ENCODE data around the gene ATP1A2.
A peak's percentile ranks its signal among the peaks of the same experiment; 100 is the strongest.

Gene ATP1A2

GRCh38 chr1:160085686-160086455 lies 29.7 kb upstream of the ATP1A2 start:
- H3K27me3 ChIP-seq (ENCODE audit: control insufficient read depth in 1 of 2, insufficient read depth in 2 of 2, low read length in 2 of 2): peaks cover 25 to 26% of the 10 kb centered on the region in 2 donors
- peaks cover 0 to 19% of the 10 kb centered on the region in 2 donors for H3K36me3 ChIP-seq (ENCODE audit: control insufficient read depth in 1 of 2, insufficient read depth in 2 of 2, low read length in 2 of 2)
- H3K9me3 ChIP-seq (ENCODE audit: control insufficient read depth in 1 of 2, low read length in 2 of 2): no peaks in the 10 kb centered on the region
- H3K27ac ChIP-seq (ENCODE audit: low read depth, low read length): no peak overlapping the region
- peaks cover 0 to 5% of the 10 kb centered on the region in 2 donors for H3K4me1 ChIP-seq (ENCODE audit: control insufficient read depth in 1 of 2, insufficient read depth in 2 of 2, low read length in 2 of 2)
- no peak overlapping the region for H3K9ac ChIP-seq (ENCODE audit: low read depth in 1 of 2, low read length in 2 of 2)
- H3K4me3 ChIP-seq (ENCODE audit: low read depth in 1 of 2, low read length in 2 of 2): no peak overlapping the region

GRCh38 chr1:160086456-160086892 lies 29.1 kb upstream of the ATP1A2 start:
- H3K4me1 ChIP-seq (ENCODE audit: control insufficient read depth in 1 of 2, insufficient read depth in 2 of 2, low read length in 2 of 2): peaks cover 0 to 5% of the 10 kb centered on the region in 2 donors
- no peaks in the 10 kb centered on the region for H3K9me3 ChIP-seq (ENCODE audit: control insufficient read depth in 1 of 2, low read length in 2 of 2)
- H3K36me3 ChIP-seq (ENCODE audit: control insufficient read depth in 1 of 2, insufficient read depth in 2 of 2, low read length in 2 of 2): peaks cover 4 to 25% of the 10 kb centered on the region in 2 donors
- H3K27ac ChIP-seq (ENCODE audit: low read depth, low read length): no peak overlapping the region
- peaks cover 20% of the 10 kb centered on the region in 2 donors for H3K27me3 ChIP-seq (ENCODE audit: control insufficient read depth in 1 of 2, insufficient read depth in 2 of 2, low read length in 2 of 2)
- H3K4me3 ChIP-seq (ENCODE audit: low read depth in 1 of 2, low read length in 2 of 2): no peak overlapping the region
- H3K9ac ChIP-seq (ENCODE audit: low read depth in 1 of 2, low read length in 2 of 2): no peak overlapping the region

- H3K27me3 ChIP-seq (ENCODE audit: control insufficient read depth in 1 of 2, insufficient read depth in 2 of 2, low read length in 2 of 2): peaks cover 13 to 15% of the 10 kb centered on the region in 2 donors
- no peak overlapping the region for H3K27ac ChIP-seq (ENCODE audit: low read depth, low read length)
- peaks cover 0 to 9% of the 10 kb centered on the region in 2 donors for H3K4me1 ChIP-seq (ENCODE audit: control insufficient read depth in 1 of 2, insufficient read depth in 2 of 2, low read length in 2 of 2)
- no peak overlapping the region for H3K4me3 ChIP-seq (ENCODE audit: low read depth in 1 of 2, low read length in 2 of 2)
- no peaks in the 10 kb centered on the region for H3K9me3 ChIP-seq (ENCODE audit: control insufficient read depth in 1 of 2, low read length in 2 of 2)
- H3K9ac ChIP-seq (ENCODE audit: low read depth in 1 of 2, low read length in 2 of 2): no peak overlapping the region
- peaks cover 10 to 32% of the 10 kb centered on the region in 2 donors for H3K36me3 ChIP-seq (ENCODE audit: control insufficient read depth in 1 of 2, insufficient read depth in 2 of 2, low read length in 2 of 2)
Observed at GRCh38 chr1:160087118-160087662, 28.4 kb upstream of the ATP1A2 start.

- Histone ChIP-seq H3K36me3 (ENCODE audit: control insufficient read depth in 1 of 2, insufficient read depth in 2 of 2, low read length in 2 of 2) (peaks cover 18 to 54% of the 10 kb centered on the region in 2 donors), H3K27me3 (ENCODE audit: control insufficient read depth in 1 of 2, insufficient read depth in 2 of 2, low read length in 2 of 2) (no peaks in the 10 kb centered on the region), H3K4me1 (ENCODE audit: control insufficient read depth in 1 of 2, insufficient read depth in 2 of 2, low read length in 2 of 2) (peaks cover 22 to 28% of the 10 kb centered on the region in 2 donors), H3K9ac (ENCODE audit: low read depth in 1 of 2, low read length in 2 of 2) (no peak overlapping the region), H3K9me3 (ENCODE audit: control insufficient read depth in 1 of 2, low read length in 2 of 2) (no peaks in the 10 kb centered on the region), H3K27ac (ENCODE audit: low read depth, low read length) (no peak overlapping the region), H3K4me3 (ENCODE audit: low read depth in 1 of 2, low read length in 2 of 2) (no peak overlapping the region)
Observed at GRCh38 chr1:160089883-160090282, 25.7 kb upstream of the ATP1A2 start.

GRCh38 chr1:160090760-160091159 lies 24.8 kb upstream of the ATP1A2 start:
- Histone ChIP-seq H3K9me3 (ENCODE audit: control insufficient read depth in 1 of 2, low read length in 2 of 2) (no peaks in the 10 kb centered on the region), H3K27me3 (ENCODE audit: control insufficient read depth in 1 of 2, insufficient read depth in 2 of 2, low read length in 2 of 2) (no peaks in the 10 kb centered on the region), H3K9ac (ENCODE audit: low read depth in 1 of 2, low read length in 2 of 2) (no peak overlapping the region), H3K36me3 (ENCODE audit: control insufficient read depth in 1 of 2, insufficient read depth in 2 of 2, low read length in 2 of 2) (peaks cover 18 to 56% of the 10 kb centered on the region in 2 donors), H3K27ac (ENCODE audit: low read depth, low read length) (no peak overlapping the region), H3K4me1 (ENCODE audit: control insufficient read depth in 1 of 2, insufficient read depth in 2 of 2, low read length in 2 of 2) (peaks cover 31 to 37% of the 10 kb centered on the region in 2 donors), H3K4me3 (ENCODE audit: low read depth in 1 of 2, low read length in 2 of 2) (no peak overlapping the region)

- Histone ChIP-seq H3K9me3 (ENCODE audit: control insufficient read depth in 1 of 2, low read length in 2 of 2) (no peaks in the 10 kb centered on the region), H3K36me3 (ENCODE audit: control insufficient read depth in 1 of 2, insufficient read depth in 2 of 2, low read length in 2 of 2) (peaks cover 18 to 56% of the 10 kb centered on the region in 2 donors), H3K4me1 (ENCODE audit: control insufficient read depth in 1 of 2, insufficient read depth in 2 of 2, low read length in 2 of 2) (peaks cover 41 to 47% of the 10 kb centered on the region in 2 donors), H3K27ac (ENCODE audit: low read depth, low read length) (no peak overlapping the region), H3K4me3 (ENCODE audit: low read depth in 1 of 2, low read length in 2 of 2) (no peak overlapping the region), H3K27me3 (ENCODE audit: control insufficient read depth in 1 of 2, insufficient read depth in 2 of 2, low read length in 2 of 2) (no peaks in the 10 kb centered on the region), H3K9ac (ENCODE audit: low read depth in 1 of 2, low read length in 2 of 2) (no peak overlapping the region)
Observed at GRCh38 chr1:160091666-160092223, 23.8 kb upstream of the ATP1A2 start.

GRCh38 chr1:160092366-160093068 lies 23.0 kb upstream of the ATP1A2 start:
- Histone ChIP-seq H3K4me3 (ENCODE audit: low read depth in 1 of 2, low read length in 2 of 2) (no peak overlapping the region), H3K27ac (ENCODE audit: low read depth, low read length) (no peak overlapping the region), H3K27me3 (ENCODE audit: control insufficient read depth in 1 of 2, insufficient read depth in 2 of 2, low read length in 2 of 2) (no peaks in the 10 kb centered on the region), H3K9me3 (ENCODE audit: control insufficient read depth in 1 of 2, low read length in 2 of 2) (no peaks in the 10 kb centered on the region), H3K36me3 (ENCODE audit: control insufficient read depth in 1 of 2, insufficient read depth in 2 of 2, low read length in 2 of 2) (peaks cover 18 to 56% of the 10 kb centered on the region in 2 donors), H3K4me1 (ENCODE audit: control insufficient read depth in 1 of 2, insufficient read depth in 2 of 2, low read length in 2 of 2) (peaks cover 49 to 55% of the 10 kb centered on the region in 2 donors), H3K9ac (ENCODE audit: low read depth in 1 of 2, low read length in 2 of 2) (no peak overlapping the region)

- Histone ChIP-seq H3K4me1 (ENCODE audit: control insufficient read depth in 1 of 2, insufficient read depth in 2 of 2, low read length in 2 of 2) (peaks cover 51 to 60% of the 10 kb centered on the region in 2 donors), H3K36me3 (ENCODE audit: control insufficient read depth in 1 of 2, insufficient read depth in 2 of 2, low read length in 2 of 2) (peaks cover 18 to 53% of the 10 kb centered on the region in 2 donors), H3K9ac (ENCODE audit: low read depth in 1 of 2, low read length in 2 of 2) (peak overlapping the region in 1 of 2 donors; percentile 51), H3K4me3 (ENCODE audit: low read depth in 1 of 2, low read length in 2 of 2) (no peak overlapping the region), H3K9me3 (ENCODE audit: control insufficient read depth in 1 of 2, low read length in 2 of 2) (no peaks in the 10 kb centered on the region), H3K27me3 (ENCODE audit: control insufficient read depth in 1 of 2, insufficient read depth in 2 of 2, low read length in 2 of 2) (no peaks in the 10 kb centered on the region), H3K27ac (ENCODE audit: low read depth, low read length) (no peak overlapping the region)
Observed at GRCh38 chr1:160093069-160093395, 22.5 kb upstream of the ATP1A2 start.

GRCh38 chr1:160093624-160094290 lies 21.8 kb upstream of the ATP1A2 start:
- Histone ChIP-seq H3K4me3 (ENCODE audit: low read depth in 1 of 2, low read length in 2 of 2) (peak overlapping the region in 1 of 2 donors; percentile 21), H3K9ac (ENCODE audit: low read depth in 1 of 2, low read length in 2 of 2) (peak overlapping the region; percentile 48 to 51), H3K36me3 (ENCODE audit: control insufficient read depth in 1 of 2, insufficient read depth in 2 of 2, low read length in 2 of 2) (peaks cover 18 to 46% of the 10 kb centered on the region in 2 donors)

More at GRCh38 chr1:160093624-160094290, 21.8 kb upstream of the ATP1A2 start:
- Histone ChIP-seq H3K27me3 (ENCODE audit: control insufficient read depth in 1 of 2, insufficient read depth in 2 of 2, low read length in 2 of 2) (no peaks in the 10 kb centered on the region), H3K4me1 (ENCODE audit: control insufficient read depth in 1 of 2, insufficient read depth in 2 of 2, low read length in 2 of 2) (peaks cover 51 to 60% of the 10 kb centered on the region in 2 donors), H3K9me3 (ENCODE audit: control insufficient read depth in 1 of 2, low read length in 2 of 2) (no peaks in the 10 kb centered on the region), H3K27ac (ENCODE audit: low read depth, low read length) (no peak overlapping the region)
